ENCODE results near the gene RALBP1. TPM values are rescaled to one million over a fixed set of nuclear protein-coding genes. Genes with fewer than 3 reads are reported as not detected.

The RALBP1 gene
- total and polyA plus RNA-seq, 2 of the 8 experiments (the other 6 are each of a cell fraction or from before 2014, with no cell fraction given), result 40.3 to 67.8 TPM

DNA sequence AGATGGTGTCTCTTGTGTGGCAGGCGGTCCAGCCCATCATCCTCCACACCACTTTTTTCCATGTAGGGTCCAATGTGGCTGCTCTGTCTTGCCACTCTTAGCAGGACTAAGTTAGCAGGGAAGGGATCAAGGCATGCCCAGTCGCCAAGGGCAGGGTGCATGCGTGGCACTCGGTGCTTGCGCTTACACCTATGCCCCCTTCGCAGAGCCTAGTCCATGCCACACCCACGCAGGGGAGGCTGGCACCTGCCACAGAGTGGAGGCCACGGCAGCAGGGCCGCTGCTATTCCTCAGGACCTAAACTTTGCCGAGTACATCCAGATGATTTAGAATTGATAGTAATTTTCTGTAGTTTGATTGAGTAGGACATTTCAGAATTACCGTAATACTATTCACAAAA, 59.5 kb downstream of the RALBP1 start:
- H2BK20ac ChIP-seq (ENCODE audit: low read length), result no peak overlapping the region
- H3K4me2 ChIP-seq (ENCODE audit: insufficient read depth in 1 of 2, low read depth in 2 of 2, low read length in 2 of 2), result no peak overlapping the region
- no peaks in the 10 kb centered on the region for H3K79me1 ChIP-seq (ENCODE audit: low read depth, low read length)
- H3K9ac ChIP-seq (replicated peaks in 1 of 4; ENCODE audit: extremely low read depth in 1 of 4, low read depth in 3 of 4, low read length in 3 of 4), result no peak overlapping the region
- no peak overlapping the region for H2BK15ac ChIP-seq (ENCODE audit: low read length)
- no peak overlapping the region for H3K4me3 ChIP-seq (ENCODE audit: extremely low read depth in 1 of 4, insufficient read depth in 2 of 4, low read depth in 3 of 4, low read length in 4 of 4)
- H4K20me1 ChIP-seq (replicated peaks in 1 of 2; ENCODE audit: control insufficient read depth in 1 of 2, insufficient read depth in 2 of 2, low read length in 2 of 2), result no peaks in the 10 kb centered on the region
- H2AFZ ChIP-seq (ENCODE audit: low read length), result no peak overlapping the region
- no peak for DNase-seq (ENCODE audit: low read depth in 1 of 2, low spot score in 2 of 2)
- H2BK120ac ChIP-seq (replicated peaks; ENCODE audit: low read depth, low read length), result no peak overlapping the region
- TF ChIP-seq, protein P1, sequence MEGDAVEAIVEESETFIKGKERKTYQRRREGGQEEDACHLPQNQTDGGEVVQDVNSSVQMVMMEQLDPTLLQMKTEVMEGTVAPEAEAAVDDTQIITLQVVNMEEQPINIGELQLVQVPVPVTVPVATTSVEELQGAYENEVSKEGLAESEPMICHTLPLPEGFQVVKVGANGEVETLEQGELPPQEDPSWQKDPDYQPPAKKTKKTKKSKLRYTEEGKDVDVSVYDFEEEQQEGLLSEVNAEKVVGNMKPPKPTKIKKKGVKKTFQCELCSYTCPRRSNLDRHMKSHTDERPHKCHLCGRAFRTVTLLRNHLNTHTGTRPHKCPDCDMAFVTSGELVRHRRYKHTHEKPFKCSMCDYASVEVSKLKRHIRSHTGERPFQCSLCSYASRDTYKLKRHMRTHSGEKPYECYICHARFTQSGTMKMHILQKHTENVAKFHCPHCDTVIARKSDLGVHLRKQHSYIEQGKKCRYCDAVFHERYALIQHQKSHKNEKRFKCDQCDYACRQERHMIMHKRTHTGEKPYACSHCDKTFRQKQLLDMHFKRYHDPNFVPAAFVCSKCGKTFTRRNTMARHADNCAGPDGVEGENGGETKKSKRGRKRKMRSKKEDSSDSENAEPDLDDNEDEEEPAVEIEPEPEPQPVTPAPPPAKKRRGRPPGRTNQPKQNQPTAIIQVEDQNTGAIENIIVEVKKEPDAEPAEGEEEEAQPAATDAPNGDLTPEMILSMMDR (IDR thresholded peaks at IDR 0.05; ENCODE audit: control extremely low read depth in 1 of 3, insufficient read depth in 1 of 3, low read depth in 1 of 3, low read length in 3 of 3), result no peak
- TF ChIP-seq KDM1A (IDR thresholded peaks at IDR 0.05; ENCODE audit: borderline replicate concordance, low read length) (no peak), SUZ12 (IDR thresholded peaks at IDR 0.05; ENCODE audit: low read length) (no peak), TCF12 (IDR thresholded peaks at IDR 0.05; ENCODE audit: low read depth, low read length) (no peak), SIRT6 (IDR thresholded peaks at IDR 0.05; ENCODE audit: low read length) (no peak), FOSL1 (IDR thresholded peaks at IDR 0.05; ENCODE audit: insufficient read depth, low read depth, low read length) (no peak), PHF8 (conservative IDR thresholded peaks at IDR 0.05; ENCODE audit: low read depth, low read length) (no peak)
- no peaks in the 10 kb centered on the region for H3K23me2 ChIP-seq (ENCODE audit: low read depth, low read length)
- no peak overlapping the region for H4K8ac ChIP-seq (ENCODE audit: extremely low read depth, insufficient read depth, low read length)
- no peak overlapping the region for H3K18ac ChIP-seq (ENCODE audit: extremely low read depth, low read length)
- no peak overlapping the region for H2BK5ac ChIP-seq (ENCODE audit: low read depth, low read length)
- no peak overlapping the region for H3K56ac ChIP-seq (replicated peaks; ENCODE audit: insufficient read length, low read depth, low read length)
- no peaks in the 10 kb centered on the region for H3K9me3 ChIP-seq (ENCODE audit: insufficient read depth in 2 of 2, low read depth in 1 of 2, low read length in 1 of 2)
- WGBS, 2 experiments (ENCODE audit: extremely low coverage in 1 of 2, insufficient coverage in 1 of 2, insufficient read length in 1 of 2, insufficient replicate concordance in 2 of 2, low coverage in 1 of 2, low lambda C conversion rate in 2 of 2, missing lambda C conversion rate in 1 of 2), result 95% methylated on average over 11 of the region's 11 CpGs; no CpG with 5 or more reads in 1 of the 2 experiments
- no peak overlapping the region for H2AK5ac ChIP-seq (ENCODE audit: low read depth, low read length)
- H4K91ac ChIP-seq (replicated peaks; ENCODE audit: insufficient read length, low read length), result no peak overlapping the region
- H3K27ac ChIP-seq (ENCODE audit: low read depth, low read length), result no peak overlapping the region
- no peak overlapping the region for H3K4ac ChIP-seq (replicated peaks; ENCODE audit: insufficient read length, low read depth, low read length)
- no peak overlapping the region for H2BK12ac ChIP-seq (ENCODE audit: low read depth, low read length)
- H3K23ac ChIP-seq (ENCODE audit: insufficient read length), result no peak overlapping the region
- FAIRE-seq, result no peak
- peaks cover 5 to 36% (median 17%) of the 10 kb centered on the region in 4 experiments; a peak in 6 of 8 replicates for H3K36me3 ChIP-seq (ENCODE audit: control insufficient read depth in 2 of 4, insufficient read depth in 4 of 4, low read length in 3 of 4)
- no peak overlapping the region for H3K14ac ChIP-seq (ENCODE audit: insufficient read length)
- H3K27me3 ChIP-seq (replicated peaks in 1 of 4; ENCODE audit: control insufficient read depth in 3 of 4, extremely low read depth in 1 of 4, insufficient read depth in 3 of 4, low read length in 3 of 4), result no peaks in the 10 kb centered on the region
- H4K5ac ChIP-seq (ENCODE audit: insufficient read length, low read depth, low read length), result no peak overlapping the region
- no peaks in the 10 kb centered on the region for H3K79me2 ChIP-seq (ENCODE audit: control insufficient read depth in 1 of 2, insufficient read depth in 2 of 2, low read length in 2 of 2)
- POLR2A ChIA-PET (ENCODE audit: partially characterized antibody), result interaction anchor here (0.7 kb wide), 1 partner anchor 15 kb away, joined by 3 read pairs; no protein-coding TSS in a partner anchor
- CTCF ChIA-PET (ENCODE audit: partially characterized antibody), result interaction anchor here (0.7 kb wide), 1 partner anchor 15 kb away, joined by 4 read pairs; no protein-coding TSS in a partner anchor
- H3K4me1 ChIP-seq (replicated peaks in 1 of 4; ENCODE audit: control insufficient read depth in 3 of 4, insufficient read depth in 4 of 4, low read length in 3 of 4), result no peaks in the 10 kb centered on the region

Measured in H1 (cell line).